ENCODE measurements around the gene HMOX2. TPM values are rescaled to one million over a fixed set of nuclear protein-coding genes. Genes with fewer than 3 reads are reported as not detected.

HMOX2 gene
- total RNA-seq, 1 experiment from 2014 or later, result 55.1 TPM

GRCh38 chr16:4498546-4499195 is 22.5 kb downstream of the HMOX2 start:
- Histone ChIP-seq H3K79me2 (ENCODE audit: insufficient read depth, low read length) (peaks cover 90% of the 10 kb centered on the region), H3K27me3 (ENCODE audit: insufficient read depth, low read length) (no peaks in the 10 kb centered on the region), H3K4me3 (replicated peaks in 1 of 2; ENCODE audit: low read depth in 1 of 2, low read length in 2 of 2) (no peak overlapping the region), H2AFZ (ENCODE audit: low read depth, low read length, poor library complexity, severe bottlenecking) (no peak overlapping the region), H3K27ac (ENCODE audit: low read depth, low read length) (no peak overlapping the region), H3K36me3 (ENCODE audit: control insufficient read depth in 1 of 2, insufficient read depth in 2 of 2, low read length in 2 of 2) (peaks cover 0 to 6% of the 10 kb centered on the region in 2 experiments; a peak in 2 of 4 replicates), H3K9me3 (ENCODE audit: control insufficient read depth in 1 of 2, insufficient read depth in 1 of 2, low read depth in 1 of 2, low read length in 2 of 2) (no peaks in the 10 kb centered on the region), H3K9ac (ENCODE audit: low read length) (peak overlapping the region; percentile 28), H3K4me2 (ENCODE audit: low read length) (peak overlapping the region; percentile 57), H3K9me2 (ENCODE audit: insufficient read depth) (no peaks in the 10 kb centered on the region), H3K4me1 (ENCODE audit: control insufficient read depth in 1 of 2, insufficient read depth in 2 of 2, low read length in 2 of 2) (peaks cover 56 to 80% of the 10 kb centered on the region in 2 experiments), H4K20me1 (ENCODE audit: insufficient read depth) (peaks cover 4% of the 10 kb centered on the region; the same call in 1 of the 2 replicates)
- TF ChIP-seq POLR2AphosphoS5 (IDR thresholded peaks at IDR 0.05; ENCODE audit: low read depth, low read length) (no peak), REST (IDR thresholded peaks at IDR 0.05; ENCODE audit: low read depth) (no peak), CEBPB (IDR thresholded peaks at IDR 0.05; ENCODE audit: low read depth) (no peak), JUND (IDR thresholded peaks at IDR 0.05) (no peak), SP1 (IDR thresholded peaks at IDR 0.05; ENCODE audit: low read depth) (no peak), RAD21 (IDR thresholded peaks at IDR 0.05; ENCODE audit: low read depth) (no peak), SRF (IDR thresholded peaks at IDR 0.05; ENCODE audit: low read depth) (no peak), ELF1 (IDR thresholded peaks at IDR 0.05; ENCODE audit: borderline replicate concordance, low read depth) (no peak)
- TF ChIP-seq, protein P1, sequence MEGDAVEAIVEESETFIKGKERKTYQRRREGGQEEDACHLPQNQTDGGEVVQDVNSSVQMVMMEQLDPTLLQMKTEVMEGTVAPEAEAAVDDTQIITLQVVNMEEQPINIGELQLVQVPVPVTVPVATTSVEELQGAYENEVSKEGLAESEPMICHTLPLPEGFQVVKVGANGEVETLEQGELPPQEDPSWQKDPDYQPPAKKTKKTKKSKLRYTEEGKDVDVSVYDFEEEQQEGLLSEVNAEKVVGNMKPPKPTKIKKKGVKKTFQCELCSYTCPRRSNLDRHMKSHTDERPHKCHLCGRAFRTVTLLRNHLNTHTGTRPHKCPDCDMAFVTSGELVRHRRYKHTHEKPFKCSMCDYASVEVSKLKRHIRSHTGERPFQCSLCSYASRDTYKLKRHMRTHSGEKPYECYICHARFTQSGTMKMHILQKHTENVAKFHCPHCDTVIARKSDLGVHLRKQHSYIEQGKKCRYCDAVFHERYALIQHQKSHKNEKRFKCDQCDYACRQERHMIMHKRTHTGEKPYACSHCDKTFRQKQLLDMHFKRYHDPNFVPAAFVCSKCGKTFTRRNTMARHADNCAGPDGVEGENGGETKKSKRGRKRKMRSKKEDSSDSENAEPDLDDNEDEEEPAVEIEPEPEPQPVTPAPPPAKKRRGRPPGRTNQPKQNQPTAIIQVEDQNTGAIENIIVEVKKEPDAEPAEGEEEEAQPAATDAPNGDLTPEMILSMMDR (IDR thresholded peaks at IDR 0.05 in 2 of 3, conservative IDR thresholded peaks at IDR 0.05 in 1 of 3; ENCODE audit: borderline replicate concordance in 1 of 3, insufficient read depth in 1 of 3, low read depth in 2 of 3, low read length in 2 of 3), result no peak
- intact Hi-C loops (cut with micrococcal nuclease), result no loop called here
- BruUV-seq (replicated peaks), result no TSS peak
- no peak for ATAC-seq
- RAD21 ChIA-PET (ENCODE audit: low non-redundant PET in 1 of 2, low total read pairs in 2 of 2, uncharacterized antibody in 2 of 2, unreplicated experiment in 2 of 2), result no interaction called here
- CTCF ChIA-PET, result no interaction called here
- DNase-seq (ENCODE audit: low read depth, low spot score), result no peak
- POLR2A ChIA-PET, result no interaction called here

Data from HCT116 (cell line).